ENCODE data around the gene PGLYRP4. TPM values are rescaled to one million over a fixed set of nuclear protein-coding genes. Genes with fewer than 3 reads are reported as not detected.

The PGLYRP4 gene
- total and polyA plus RNA-seq, 7 donors: not detected

DNA sequence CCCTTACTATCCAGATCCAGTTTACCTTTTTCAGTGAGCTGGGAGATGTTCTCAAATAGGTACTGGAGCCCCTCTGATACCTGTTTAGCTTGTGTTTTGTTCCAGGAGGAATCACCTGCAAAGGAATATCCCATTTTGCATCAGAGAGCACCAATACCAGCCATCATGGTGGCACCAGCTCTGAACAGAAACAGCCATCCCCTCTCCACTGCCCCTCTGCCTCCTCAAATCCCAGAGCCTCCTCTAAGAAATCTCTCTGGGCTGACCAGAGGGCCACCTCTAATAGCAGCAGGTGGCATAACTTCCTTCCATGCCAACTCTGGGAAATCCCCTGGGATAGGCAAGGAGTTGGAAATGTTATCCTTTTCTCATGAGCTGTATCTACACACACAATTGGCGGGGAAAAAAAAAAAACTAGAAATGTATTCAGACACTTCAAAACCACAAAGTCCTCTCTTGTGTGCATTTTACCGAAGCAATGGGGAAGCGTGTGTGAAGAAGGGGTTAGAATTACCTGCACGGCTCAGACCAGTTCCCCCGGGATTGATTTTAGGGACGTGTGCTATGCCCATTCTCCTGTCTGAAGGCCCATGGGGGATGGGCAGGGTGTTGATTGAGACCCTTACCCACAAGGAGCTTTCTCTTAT is 2.4 kb downstream of the PGLYRP4 start:
- Histone ChIP-seq H3K4me3 (no peak overlapping the region), H3K4me1 (no peaks in the 10 kb centered on the region), H3K9me3 (no peaks in the 10 kb centered on the region), H3K36me3 (ENCODE audit: insufficient read depth in 1 of 2, low read depth in 1 of 2) (no peaks in the 10 kb centered on the region), H3K27me3 (ENCODE audit: insufficient read depth in 3 of 3, low read length in 2 of 3) (peaks cover 0 to 42% (median 3%) of the 10 kb centered on the region in 3 donors), H3K27ac (no peak overlapping the region)
- intact Hi-C loops (cut with DNase I): no loop called here
- WGBS, 3 donors: 43 to 48% (median 45%) methylated on average over 6 of the region's 6 CpGs
- ATAC-seq: no peak
- TF ChIP-seq, protein P1, sequence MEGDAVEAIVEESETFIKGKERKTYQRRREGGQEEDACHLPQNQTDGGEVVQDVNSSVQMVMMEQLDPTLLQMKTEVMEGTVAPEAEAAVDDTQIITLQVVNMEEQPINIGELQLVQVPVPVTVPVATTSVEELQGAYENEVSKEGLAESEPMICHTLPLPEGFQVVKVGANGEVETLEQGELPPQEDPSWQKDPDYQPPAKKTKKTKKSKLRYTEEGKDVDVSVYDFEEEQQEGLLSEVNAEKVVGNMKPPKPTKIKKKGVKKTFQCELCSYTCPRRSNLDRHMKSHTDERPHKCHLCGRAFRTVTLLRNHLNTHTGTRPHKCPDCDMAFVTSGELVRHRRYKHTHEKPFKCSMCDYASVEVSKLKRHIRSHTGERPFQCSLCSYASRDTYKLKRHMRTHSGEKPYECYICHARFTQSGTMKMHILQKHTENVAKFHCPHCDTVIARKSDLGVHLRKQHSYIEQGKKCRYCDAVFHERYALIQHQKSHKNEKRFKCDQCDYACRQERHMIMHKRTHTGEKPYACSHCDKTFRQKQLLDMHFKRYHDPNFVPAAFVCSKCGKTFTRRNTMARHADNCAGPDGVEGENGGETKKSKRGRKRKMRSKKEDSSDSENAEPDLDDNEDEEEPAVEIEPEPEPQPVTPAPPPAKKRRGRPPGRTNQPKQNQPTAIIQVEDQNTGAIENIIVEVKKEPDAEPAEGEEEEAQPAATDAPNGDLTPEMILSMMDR (IDR thresholded peaks at IDR 0.05): no peak
- DNase-seq: no peak

DNA sequence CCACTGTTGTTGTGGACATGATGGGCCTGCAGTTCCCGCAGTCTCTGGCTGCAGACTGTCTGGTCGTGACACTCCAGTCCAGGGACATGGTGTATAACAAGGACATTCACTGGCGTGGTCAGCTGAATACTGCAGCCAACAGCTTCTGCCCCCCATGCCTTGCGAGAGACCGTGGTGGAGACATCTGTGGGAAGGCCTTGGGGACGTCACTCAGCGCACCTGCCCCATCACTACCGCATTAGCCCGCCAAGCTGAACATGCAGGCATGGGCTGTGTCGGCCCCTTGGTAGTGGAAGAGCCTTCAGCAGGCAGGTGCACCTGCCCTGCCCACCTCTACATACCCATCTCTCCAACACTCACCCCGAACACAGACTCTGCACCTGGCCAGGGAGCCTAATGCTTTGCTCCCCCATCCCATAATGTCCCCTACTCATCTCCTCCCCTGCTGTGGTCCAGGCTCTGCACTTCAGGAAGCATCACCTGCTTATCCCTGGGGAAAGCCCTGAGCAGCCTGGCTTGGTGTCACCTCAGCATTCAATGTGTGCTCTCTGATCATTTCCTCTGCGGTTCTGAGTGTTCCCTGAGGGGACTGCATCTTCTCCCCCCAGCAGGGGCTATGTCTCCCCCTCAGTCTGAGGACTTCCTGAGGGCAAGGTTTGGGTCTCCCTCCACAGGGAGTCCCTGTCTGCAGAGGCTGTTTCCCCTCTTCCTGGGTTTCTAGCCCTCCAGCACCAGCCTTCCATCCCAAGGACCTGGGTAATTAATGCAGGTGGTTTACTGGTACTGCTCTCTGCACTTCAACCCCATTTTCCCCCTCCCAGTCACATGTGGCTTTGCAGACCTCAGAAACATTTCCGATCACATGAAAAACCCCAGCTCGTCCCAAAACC is 3.2 kb downstream of the PGLYRP4 start:
- Histone ChIP-seq H3K27me3 (ENCODE audit: insufficient read depth in 3 of 3, low read length in 2 of 3) (peaks cover 0 to 42% (median 3%) of the 10 kb centered on the region in 3 donors), H3K36me3 (ENCODE audit: insufficient read depth in 1 of 2, low read depth in 1 of 2) (no peaks in the 10 kb centered on the region), H3K4me1 (no peaks in the 10 kb centered on the region), H3K9me3 (no peaks in the 10 kb centered on the region), H3K27ac (no peak overlapping the region), H3K4me3 (no peak overlapping the region)
- TF ChIP-seq, protein P1 (IDR thresholded peaks at IDR 0.05): no peak
- intact Hi-C loops (cut with DNase I): no loop called here
- ATAC-seq (no peak), DNase-seq (no peak)
- 70 to 72% (median 72%) methylated on average over 14 of the region's 14 CpGs for WGBS, 3 donors

DNA sequence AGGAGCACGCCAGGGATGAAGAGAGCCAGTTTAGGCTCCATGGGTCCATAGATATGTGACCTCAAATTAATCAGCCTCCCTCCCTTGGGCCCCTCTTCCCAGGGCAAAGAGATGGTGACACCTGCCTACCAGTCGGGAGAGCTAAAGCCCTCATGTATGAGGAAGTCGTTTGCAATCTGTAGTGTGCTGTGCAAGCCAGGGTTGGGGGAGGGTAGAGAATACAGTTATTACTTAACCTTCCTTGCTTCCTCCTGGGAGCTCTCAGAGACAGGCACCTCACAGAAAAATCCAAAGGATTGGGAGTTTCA is 4.0 kb downstream of the PGLYRP4 start:
- Histone ChIP-seq H3K4me1 (no peaks in the 10 kb centered on the region), H3K27me3 (ENCODE audit: insufficient read depth in 3 of 3, low read length in 2 of 3) (peaks cover 0 to 44% (median 3%) of the 10 kb centered on the region in 3 donors), H3K36me3 (ENCODE audit: insufficient read depth in 1 of 2, low read depth in 1 of 2) (no peaks in the 10 kb centered on the region), H3K9me3 (no peaks in the 10 kb centered on the region), H3K27ac (no peak overlapping the region), H3K4me3 (no peak overlapping the region)
- 36 to 38% (median 37%) methylated on average over 3 of the region's 3 CpGs for WGBS, 3 donors
- ATAC-seq (no peak), DNase-seq (no peak)
- intact Hi-C loops (cut with DNase I): no loop called here
- TF ChIP-seq, protein P1 (IDR thresholded peaks at IDR 0.05): no peak

DNA sequence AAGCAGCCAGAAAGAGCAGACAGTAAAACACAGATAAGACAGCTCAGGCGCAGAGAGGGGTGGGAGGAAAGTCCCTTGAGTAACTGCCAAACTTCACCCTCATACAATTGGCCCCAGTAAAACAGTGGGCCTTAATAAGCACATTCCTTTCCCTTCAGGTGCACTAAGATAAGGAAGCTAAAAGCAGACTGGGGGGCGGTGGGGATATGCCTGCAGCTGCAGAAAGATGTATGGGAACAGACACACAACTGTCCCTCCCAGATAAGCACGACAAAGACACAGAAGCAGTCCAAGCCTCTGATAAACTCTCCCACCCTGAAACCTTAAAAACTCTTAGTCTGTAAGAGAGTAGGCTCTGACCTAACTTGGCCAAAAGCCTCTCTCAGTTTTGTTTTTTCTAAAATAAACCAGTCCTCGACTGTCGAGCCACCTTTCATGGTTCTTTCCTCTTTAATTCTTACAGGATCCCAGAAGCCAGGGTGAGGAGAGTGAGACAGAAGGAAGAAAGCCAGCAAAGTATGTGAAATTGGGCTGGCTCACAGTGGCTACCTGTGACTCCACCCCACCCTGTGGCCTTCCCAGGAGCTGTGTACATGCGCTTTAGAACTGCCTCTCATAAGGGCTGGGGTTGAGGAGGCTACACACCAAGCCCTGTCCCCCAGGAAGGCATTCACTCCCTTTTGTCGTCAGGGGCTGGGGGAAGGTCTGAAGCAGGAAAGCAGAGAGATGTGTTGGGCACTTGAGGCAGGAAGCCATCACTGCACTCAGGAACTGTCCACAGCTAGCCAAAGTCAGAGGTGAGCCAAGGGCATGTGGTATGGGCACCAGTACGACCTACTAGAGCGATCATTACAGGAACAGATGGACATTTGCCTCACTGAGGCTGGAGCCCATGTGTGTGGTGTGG is 4.6 kb downstream of the PGLYRP4 start:
- no peak overlapping the region for H3K27ac ChIP-seq
- DNase-seq (no peak), ATAC-seq (no peak)
- H3K4me3 ChIP-seq: no peak overlapping the region
- no peaks in the 10 kb centered on the region for H3K4me1 ChIP-seq
- H3K9me3 ChIP-seq: no peaks in the 10 kb centered on the region
- intact Hi-C loops (cut with DNase I): no loop called here
- 48 to 54% (median 50%) methylated on average over 9 of the region's 9 CpGs for WGBS, 3 donors
- H3K36me3 ChIP-seq (ENCODE audit: insufficient read depth in 1 of 2, low read depth in 1 of 2): no peaks in the 10 kb centered on the region
- TF ChIP-seq, protein P1 (IDR thresholded peaks at IDR 0.05): no peak
- H3K27me3 ChIP-seq (ENCODE audit: insufficient read depth in 3 of 3, low read length in 2 of 3): peaks cover 0 to 43% (median 3%) of the 10 kb centered on the region in 3 donors
